ENCODE measurements around the gene DNMT3L. TPM values are rescaled to one million over a fixed set of nuclear protein-coding genes. Genes with fewer than 3 reads are reported as not detected.
"Not testable (repeated sequence)": the region's sequence is repeated elsewhere in the genome, so short reads cannot be mapped to it uniquely, and the experiment has no call there.

The DNMT3L gene
- not detected for total RNA-seq
- long read RNA-seq = 0 reads

- ATAC-seq (no peak), DNase-seq (no peak)
- intact Hi-C loops (cut with DNase I, micrococcal nuclease) = no loop called here
These were observed at the start of gene DNMT3L for GRCh38 chr21:44261675-44262295. DNMT3L (minus strand) TSS chr21:44261897; CDS start chr21:44261259, 638 bp downstream.

DNA sequence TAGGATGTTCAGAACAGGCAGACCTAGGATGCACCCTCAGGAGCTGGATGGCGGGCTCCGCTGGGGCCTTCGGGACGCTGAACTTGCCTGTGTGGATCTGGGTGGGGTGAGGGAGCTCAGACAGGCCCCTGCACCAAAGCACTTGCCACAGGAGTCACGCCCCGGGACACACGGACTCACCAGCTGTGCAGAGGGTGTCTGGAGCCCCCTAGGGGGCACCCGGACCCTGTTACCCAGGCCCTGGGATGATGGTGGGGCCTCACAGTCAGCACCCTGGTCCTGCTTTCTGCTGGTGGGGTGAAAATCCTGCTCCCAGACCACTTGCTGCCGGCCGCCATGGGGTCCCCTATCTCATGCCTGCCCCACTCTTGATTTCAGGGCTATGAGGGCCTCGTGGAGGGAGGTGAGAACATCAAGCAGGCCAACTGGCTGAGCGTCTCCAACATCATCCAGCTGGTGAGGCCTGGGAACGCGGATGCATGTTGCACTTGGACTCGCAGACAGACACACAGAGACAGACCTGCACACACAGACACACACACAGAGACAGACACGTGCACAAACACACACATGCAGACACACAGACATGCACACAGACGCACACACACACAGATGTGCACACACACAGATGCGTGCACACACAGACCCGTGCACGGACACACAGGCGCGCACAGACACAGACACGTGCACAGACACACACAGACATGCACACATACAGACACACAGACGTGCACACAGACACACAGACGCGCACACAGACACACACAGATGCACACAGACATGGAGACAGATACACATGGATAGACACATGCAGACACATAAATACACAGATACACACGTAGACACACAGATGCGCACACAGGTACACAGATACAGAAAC is 49.2 kb upstream of the DNMT3L start:
- intact Hi-C loops (cut with DNase I, micrococcal nuclease) = no loop called here
- no peak for DNase-seq
- no peak for ATAC-seq

DNA sequence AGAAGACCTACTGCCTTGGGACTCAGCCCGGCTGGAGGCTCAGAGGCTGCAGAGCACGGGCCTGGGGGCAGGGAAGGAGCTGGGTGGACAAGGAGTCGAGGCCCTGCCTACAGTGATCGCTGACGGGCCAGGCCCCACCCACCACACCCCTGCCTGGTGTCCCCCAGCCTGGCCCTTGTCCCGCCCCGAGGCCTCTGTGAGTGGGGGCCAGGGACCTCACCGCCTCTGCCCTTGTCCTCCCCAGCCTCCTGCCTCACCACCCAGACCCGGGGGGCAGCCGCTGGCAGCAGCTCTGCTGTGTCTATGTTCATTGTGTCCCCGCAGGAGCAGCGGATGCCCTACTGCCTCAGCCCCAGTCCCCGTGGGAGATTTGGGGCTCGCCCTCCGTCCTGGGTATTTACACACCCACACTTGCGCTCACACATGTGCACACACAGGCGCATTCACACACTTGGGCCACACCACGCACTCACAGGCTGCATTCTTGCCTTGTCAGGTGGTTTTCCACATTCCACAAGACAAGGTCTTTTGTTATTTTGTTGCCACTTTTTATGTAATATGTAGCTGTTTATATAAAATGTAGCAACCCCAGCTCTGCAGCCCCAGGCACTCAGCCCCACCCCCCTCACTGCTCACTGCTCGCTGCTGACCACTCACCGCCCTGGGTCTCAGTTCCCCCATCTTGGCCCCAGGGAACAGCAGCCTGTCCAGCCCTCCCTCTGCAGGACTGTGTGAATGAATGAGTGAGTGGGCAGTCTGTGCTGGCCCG is 45.4 kb upstream of the DNMT3L start:
- no peak for DNase-seq
- intact Hi-C loops (cut with DNase I, micrococcal nuclease) = no loop called here
- ATAC-seq = no peak

- DNase-seq (no peak), ATAC-seq (no peak)
- intact Hi-C loops (cut with DNase I, micrococcal nuclease) = no loop called here
These were observed 44.0 kb upstream of the DNMT3L start for GRCh38 chr21:44305691-44306090.

DNA sequence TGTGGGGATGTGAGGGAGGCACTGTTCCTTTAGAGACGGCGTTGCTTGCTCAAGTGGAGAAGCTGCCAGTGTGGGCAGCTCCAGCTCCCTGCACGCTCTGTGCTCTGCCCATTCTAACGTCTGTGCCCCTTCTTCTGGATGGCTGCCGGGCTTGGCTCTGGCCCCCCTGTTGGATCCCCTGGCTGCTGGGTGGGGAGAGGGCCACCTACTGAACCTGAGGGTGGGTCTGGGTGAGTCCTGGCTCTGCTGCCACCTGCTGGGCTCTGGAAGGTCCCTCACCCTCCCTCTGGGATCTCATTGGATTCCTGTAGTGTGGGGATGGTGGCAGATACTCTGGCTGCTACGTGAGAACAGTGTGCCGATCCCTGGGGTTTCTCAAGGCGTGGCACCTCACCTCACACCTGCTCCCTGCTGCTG is 43.2 kb upstream of the DNMT3L start:
- DNase-seq (peak in 1 of 2 donors; percentile 66), ATAC-seq (no peak)
- intact Hi-C loops (cut with DNase I, micrococcal nuclease) = no loop called here

DNA sequence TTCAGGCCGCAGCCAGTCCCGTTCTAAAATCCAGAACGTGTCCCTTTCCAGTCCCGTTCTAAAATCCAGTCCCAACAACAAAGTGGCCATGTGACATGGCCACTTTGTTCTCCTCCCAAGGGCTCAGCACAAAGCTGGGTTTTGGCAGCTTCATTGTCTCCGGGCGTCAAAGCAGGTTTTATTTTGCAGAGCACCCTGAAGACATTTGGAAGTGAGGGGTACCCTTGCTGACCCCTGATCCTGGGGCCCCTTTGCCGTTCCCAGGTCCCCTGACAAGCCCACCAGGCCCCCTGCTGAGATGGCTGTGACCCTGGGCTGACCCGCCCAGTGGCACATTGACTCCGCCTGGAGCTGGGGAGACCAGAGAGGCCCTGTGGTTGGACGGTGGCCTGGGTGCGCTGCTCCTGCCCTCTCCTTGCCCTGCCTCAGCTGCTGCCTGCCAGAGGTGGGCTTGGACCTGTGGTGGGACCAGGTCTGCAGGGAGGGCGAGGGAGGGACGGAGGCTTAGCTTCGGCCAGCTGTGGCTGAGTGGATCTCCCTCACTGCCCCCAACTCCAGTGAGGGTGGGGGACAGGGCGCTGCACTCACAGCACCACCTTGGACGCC is 42.4 kb upstream of the DNMT3L start:
- ATAC-seq (no peak), DNase-seq (no peak)

GRCh38 chr21:44303490-44303981 is 41.8 kb upstream of the DNMT3L start:
- peak; percentile 61 for ATAC-seq
- intact Hi-C loops (cut with DNase I, micrococcal nuclease) = no loop called here
- peak; percentile 85 to 86 for DNase-seq

More for the DNA sequence above, 42.4 kb upstream of the DNMT3L start:
- intact Hi-C loops (cut with DNase I, micrococcal nuclease) = no loop called here

- ATAC-seq (peak; percentile 57), DNase-seq (peak; percentile 80 to 89)
- intact Hi-C loops (cut with DNase I, micrococcal nuclease) = not testable (repeated sequence)
These were observed 41.1 kb upstream of the DNMT3L start for GRCh38 chr21:44302573-44303401.

GRCh38 chr21:44301961-44302406 is 40.3 kb upstream of the DNMT3L start:
- ATAC-seq = peak; percentile 19
- intact Hi-C loops (cut with DNase I, micrococcal nuclease) = no loop called here

GRCh38 chr21:44301141-44301540 is 39.4 kb upstream of the DNMT3L start:
- DNase-seq (peak in 1 of 2 donors; percentile 45), ATAC-seq (peak; percentile 0)
- intact Hi-C loops (cut with DNase I, micrococcal nuclease) = no loop called here

More at GRCh38 chr21:44301961-44302406, 40.3 kb upstream of the DNMT3L start:
- peak in 1 of 2 donors; percentile 56 for DNase-seq

DNA sequence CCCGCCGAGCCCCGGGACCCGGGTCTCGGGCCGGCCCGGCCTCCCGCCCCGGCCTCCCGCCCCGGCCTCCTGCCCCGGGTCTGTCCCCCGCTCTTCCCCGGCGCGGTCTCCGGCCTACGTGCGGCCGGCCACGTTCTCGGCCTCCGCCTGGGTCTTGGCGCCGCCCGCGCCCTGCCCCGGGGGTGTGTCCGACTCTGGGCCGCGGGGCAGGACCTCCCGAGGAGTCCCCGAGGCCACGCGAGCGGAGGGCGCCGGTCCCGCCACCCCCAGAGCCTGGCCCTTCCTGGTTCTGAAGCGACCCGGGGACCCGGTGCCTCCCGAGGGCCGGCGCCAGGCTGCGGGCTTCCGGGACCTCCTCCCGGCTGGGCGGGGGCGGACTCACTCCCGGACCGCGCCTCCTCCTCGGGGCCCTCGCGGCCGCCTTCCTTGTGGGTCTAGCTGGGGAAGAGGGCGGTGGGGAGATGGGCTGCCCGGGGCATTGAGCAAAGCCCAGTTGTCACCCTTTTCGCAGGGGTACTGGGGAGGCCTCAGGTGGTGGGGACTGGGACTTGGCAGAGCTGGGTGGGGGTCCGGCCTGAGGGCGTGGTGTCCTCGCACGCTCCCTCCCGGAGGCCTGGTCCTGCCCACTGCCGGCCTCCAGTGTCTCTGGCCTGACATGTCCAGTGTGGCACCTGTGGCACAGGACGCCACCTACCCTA is 38.7 kb upstream of the DNMT3L start:
- intact Hi-C loops (cut with DNase I, micrococcal nuclease) = no loop called here
- ATAC-seq = peak; percentile 51
- DNase-seq = peak; percentile 79 to 88

GRCh38 chr21:44299458-44300261 is 38.0 kb upstream of the DNMT3L start, which contains the start of gene PFKL:
PFKL (plus strand) TSS chr21:44300053; CDS start chr21:44300106, 53 bp downstream.
- ATAC-seq = peak; percentile 43
- intact Hi-C loops (cut with DNase I, micrococcal nuclease) = no loop called here

DNA sequence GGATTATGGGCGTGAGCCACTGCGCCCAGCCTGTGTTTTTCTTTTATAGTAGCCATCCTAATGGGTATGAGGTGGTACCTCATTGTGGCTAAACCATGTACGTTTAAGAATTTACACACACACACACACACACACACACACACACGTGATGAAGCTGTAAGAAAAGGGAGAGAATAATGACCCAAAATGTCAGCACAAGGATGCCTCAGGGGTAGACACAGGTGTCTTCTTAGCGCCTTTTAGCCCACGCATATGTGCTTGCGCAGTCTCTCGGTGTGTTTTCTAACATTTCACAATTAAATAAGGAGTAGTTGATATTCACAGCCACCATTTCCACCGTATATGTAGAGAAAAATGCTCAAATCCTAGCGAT is 37.4 kb upstream of the DNMT3L start:
- DNase-seq (no peak), ATAC-seq (no peak)
- intact Hi-C loops (cut with DNase I, micrococcal nuclease) = no loop called here

More at GRCh38 chr21:44299458-44300261, 38.0 kb upstream of the DNMT3L start, which contains the start of gene PFKL:
- DNase-seq = peak; percentile 69 to 86

- intact Hi-C loops (cut with DNase I, micrococcal nuclease) = no loop called here
- no peak for ATAC-seq
- DNase-seq = no peak
These were observed 36.6 kb upstream of the DNMT3L start for GRCh38 chr21:44298301-44298700.

DNA sequence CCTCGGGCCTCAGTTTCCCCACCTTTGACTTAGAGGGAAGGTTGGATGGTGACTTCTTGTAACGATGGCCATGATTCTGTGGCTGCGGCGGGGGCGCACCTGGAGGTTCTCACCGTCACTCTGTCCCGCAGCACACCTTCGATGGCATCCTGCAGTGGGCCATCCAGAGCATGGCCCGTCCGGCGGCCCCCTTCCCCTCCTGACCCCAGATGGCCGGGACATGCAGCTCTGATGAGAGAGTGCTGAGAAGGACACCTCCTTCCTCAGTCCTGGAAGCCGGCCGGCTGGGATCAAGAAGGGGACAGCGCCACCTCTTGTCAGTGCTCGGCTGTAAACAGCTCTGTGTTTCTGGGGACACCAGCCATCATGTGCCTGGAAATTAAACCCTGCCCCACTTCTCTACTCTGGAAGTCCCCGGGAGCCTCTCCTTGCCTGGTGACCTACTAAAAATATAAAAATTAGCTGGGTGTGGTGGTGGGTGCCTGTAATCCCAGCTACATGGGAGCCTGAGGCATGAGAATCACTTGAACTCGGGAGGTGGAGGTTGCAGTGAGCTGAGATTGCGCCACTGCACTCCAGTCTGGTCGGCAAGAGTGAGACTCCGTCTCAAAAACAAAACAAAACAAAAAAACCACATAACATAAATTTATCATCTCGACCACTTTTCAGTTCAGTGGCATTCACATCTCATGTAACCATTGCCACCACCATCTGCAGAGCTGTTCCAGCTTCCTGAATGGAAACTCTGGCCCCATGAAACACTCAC is 36.0 kb upstream of the DNMT3L start:
- ATAC-seq (peak; percentile 40), DNase-seq (peak; percentile 83 to 93)
- intact Hi-C loops (cut with DNase I, micrococcal nuclease) = no loop called here

DNA sequence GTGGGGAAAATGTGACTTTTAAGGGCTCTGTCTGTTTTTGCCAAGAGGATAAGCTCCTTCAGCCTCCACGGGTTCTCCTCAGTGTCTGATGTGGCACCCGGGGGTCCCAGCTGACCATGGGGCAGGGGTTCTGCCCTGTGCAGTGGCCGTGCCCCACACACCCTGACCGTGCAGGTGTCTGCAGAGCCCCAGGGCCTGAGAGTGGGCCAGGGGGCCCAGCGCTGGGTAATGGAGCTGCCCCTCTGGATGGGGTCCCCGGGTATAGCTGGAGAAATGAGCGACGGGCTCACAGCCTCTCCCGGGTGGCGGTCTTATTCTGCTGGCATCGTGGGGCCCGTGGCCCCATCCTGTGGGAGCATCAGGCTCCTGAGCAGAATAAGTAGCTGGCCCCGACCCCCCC is 35.2 kb upstream of the DNMT3L start:
- intact Hi-C loops (cut with DNase I, micrococcal nuclease) = no loop called here
- ATAC-seq (no peak), DNase-seq (no peak)
